Measurements from ENCODE around the gene PRUNE1. TPM values are rescaled to one million over a fixed set of nuclear protein-coding genes. Genes with fewer than 3 reads are reported as not detected.

PRUNE1 gene
- polyA plus RNA-seq, 2 of the 4 experiments (the other 2 are of a cell fraction), result 11.9 to 27.5 TPM

DNA sequence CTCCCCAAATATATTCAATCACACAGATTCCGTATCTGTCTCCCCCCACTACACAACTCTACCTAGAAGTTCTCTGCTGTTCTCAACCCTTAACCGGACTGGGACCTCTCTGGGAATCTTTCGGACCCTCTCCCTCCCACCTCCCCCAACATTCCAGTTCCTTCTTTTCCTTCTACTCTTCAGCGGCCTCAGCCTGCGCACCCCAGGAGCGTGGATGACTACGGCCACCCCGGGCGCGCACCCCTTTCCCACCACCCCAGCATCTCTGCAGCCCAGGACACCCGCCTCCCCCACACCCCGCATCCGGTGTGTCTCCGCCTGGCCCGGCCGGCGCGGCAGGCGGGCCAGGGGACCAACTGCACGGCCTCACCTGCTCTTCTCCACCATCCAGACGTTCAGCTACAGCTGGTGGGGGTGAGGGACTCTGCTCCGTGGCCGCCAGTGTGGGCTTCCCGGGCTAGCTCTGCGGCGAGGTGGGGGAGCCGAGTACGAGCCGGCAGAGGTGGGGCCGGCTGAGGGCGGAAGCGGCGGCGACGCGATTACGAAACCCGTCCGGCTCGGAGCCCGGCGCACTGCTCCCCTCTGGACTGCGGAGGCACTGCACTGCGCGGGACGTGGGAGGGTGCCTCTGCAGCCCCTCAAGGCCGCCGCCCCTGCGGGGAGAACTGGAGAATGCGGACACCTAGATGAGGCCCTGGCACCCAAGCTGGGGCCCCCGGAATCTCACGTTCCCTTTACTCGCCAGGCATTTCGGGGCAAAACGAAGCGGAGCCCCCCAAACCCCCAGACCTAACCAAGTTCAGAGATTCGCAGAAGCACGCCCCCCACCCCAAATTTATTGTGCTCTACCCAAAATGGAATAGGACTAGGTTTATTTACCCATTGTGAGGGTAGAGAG lies 51.1 kb downstream of the PRUNE1 start, which contains the start of gene CDC42SE1:
TSS of gene CDC42SE1 (minus strand) at position 514 of the 898 bp plus-strand sequence. CDS start 3,892 bp downstream, outside the sequence.
- POLR2A ChIA-PET, result interaction anchor here (0.8 to 5.6 kb wide), 6 partner anchors 8 to 12 kb away, joined by 3 to 34 read pairs (median 5); partner anchors contain the start of genes C1orf56 and GABPB2
- DNase-seq (ENCODE audit: low read depth in 1 of 2, low spot score in 1 of 2) (peak; percentile 88 to 94), FAIRE-seq (no peak), ATAC-seq (peak; percentile 90 to 93)
- peak within 1 kb of the TSS; percentile 98 for H3K4me2 ChIP-seq
- H3K27ac ChIP-seq, result peak within 1 kb of the TSS; percentile 98 to 100
- WGBS (ENCODE audit: missing lambda C conversion rate), result under 1% methylated on average over 23 of the region's 58 CpGs
- H3K4me1 ChIP-seq, result peaks cover 50% of the 10 kb centered on the region
- no peaks in the 10 kb centered on the region for H3K9me3 ChIP-seq
- peak within 1 kb of the TSS; percentile 90 for H3K4me3 ChIP-seq
- CTCF ChIA-PET, result interaction anchor here (0.5 to 7.8 kb wide), 24 partner anchors 9 to 219 kb away, joined by 3 to 86 read pairs (median 3); partner anchors contain the start of genes C1orf56, GABPB2, MINDY1 and PRUNE1
- TF ChIP-seq ZC3H11A (IDR thresholded peaks at IDR 0.05) (no peak), RARB (CRISPR knock-in tag; IDR thresholded peaks at IDR 0.05) (no peak), SREBF2 (IDR thresholded peaks at IDR 0.05) (no peak), ATOH8 (CRISPR knock-in tag; IDR thresholded peaks at IDR 0.05; ENCODE audit: low read depth) (no peak), EP300 (IDR thresholded peaks at IDR 0.05) (no peak), HOXB13 (CRISPR knock-in tag; IDR thresholded peaks at IDR 0.05; ENCODE audit: low read depth) (no peak), CBX2 (IDR thresholded peaks at IDR 0.05; ENCODE audit: borderline replicate concordance, low read depth) (no peak), USF2 (IDR thresholded peaks at IDR 0.05) (no peak), CEBPB (IDR thresholded peaks at IDR 0.05) (peak; percentile 92 to 98), GATA3 (IDR thresholded peaks at IDR 0.05; ENCODE audit: borderline replicate concordance) (no peak), JUNB (IDR thresholded peaks at IDR 0.05) (no peak), MAFK (IDR thresholded peaks at IDR 0.05; ENCODE audit: partially characterized antibody) (no peak), BHLHE40 (IDR thresholded peaks at IDR 0.05; ENCODE audit: low read depth, low read length) (no peak), HEYL (CRISPR knock-in tag; IDR thresholded peaks at IDR 0.05) (no peak), ZFP36 (IDR thresholded peaks at IDR 0.05; ENCODE audit: borderline replicate concordance, partially characterized antibody) (no peak), RAD21 (conservative IDR thresholded peaks at IDR 0.05 in 1 of 2, IDR thresholded peaks at IDR 0.05 in 1 of 2) (peak in 1 of 2 experiments; percentile 27; a peak in 3 of 5 replicates), POLR2AphosphoS2 (conservative IDR thresholded peaks at IDR 0.05; ENCODE audit: low read length) (no peak), PHF8 (IDR thresholded peaks at IDR 0.05; ENCODE audit: borderline replicate concordance, low read depth) (peak; percentile 45; the same call in 1 of the 2 replicates), PBX3 (IDR thresholded peaks at IDR 0.05) (peak; percentile 28; the same call in 1 of the 2 replicates), HES2 (IDR thresholded peaks at IDR 0.05) (no peak), ESRRA (IDR thresholded peaks at IDR 0.05; ENCODE audit: borderline replicate concordance, low read length) (no peak), FOSL2 (IDR thresholded peaks at IDR 0.05) (no peak), FOSL2 (CRISPR knock-in tag; IDR thresholded peaks at IDR 0.05) (no peak)
- TF ChIP-seq, protein P1, sequence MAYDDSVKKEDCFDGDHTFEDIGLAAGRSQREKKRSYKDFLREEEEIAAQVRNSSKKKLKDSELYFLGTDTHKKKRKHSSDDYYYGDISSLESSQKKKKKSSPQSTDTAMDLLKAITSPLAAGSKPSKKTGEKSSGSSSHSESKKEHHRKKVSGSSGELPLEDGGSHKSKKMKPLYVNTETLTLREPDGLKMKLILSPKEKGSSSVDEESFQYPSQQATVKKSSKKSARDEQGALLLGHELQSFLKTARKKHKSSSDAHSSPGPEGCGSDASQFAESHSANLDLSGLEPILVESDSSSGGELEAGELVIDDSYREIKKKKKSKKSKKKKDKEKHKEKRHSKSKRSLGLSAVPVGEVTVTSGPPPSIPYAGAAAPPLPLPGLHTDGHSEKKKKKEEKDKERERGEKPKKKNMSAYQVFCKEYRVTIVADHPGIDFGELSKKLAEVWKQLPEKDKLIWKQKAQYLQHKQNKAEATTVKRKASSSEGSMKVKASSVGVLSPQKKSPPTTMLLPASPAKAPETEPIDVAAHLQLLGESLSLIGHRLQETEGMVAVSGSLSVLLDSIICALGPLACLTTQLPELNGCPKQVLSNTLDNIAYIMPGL (CRISPR knock-in tag; IDR thresholded peaks at IDR 0.05; ENCODE audit: borderline replicate concordance), result no peak
- TF ChIP-seq, protein P2, sequence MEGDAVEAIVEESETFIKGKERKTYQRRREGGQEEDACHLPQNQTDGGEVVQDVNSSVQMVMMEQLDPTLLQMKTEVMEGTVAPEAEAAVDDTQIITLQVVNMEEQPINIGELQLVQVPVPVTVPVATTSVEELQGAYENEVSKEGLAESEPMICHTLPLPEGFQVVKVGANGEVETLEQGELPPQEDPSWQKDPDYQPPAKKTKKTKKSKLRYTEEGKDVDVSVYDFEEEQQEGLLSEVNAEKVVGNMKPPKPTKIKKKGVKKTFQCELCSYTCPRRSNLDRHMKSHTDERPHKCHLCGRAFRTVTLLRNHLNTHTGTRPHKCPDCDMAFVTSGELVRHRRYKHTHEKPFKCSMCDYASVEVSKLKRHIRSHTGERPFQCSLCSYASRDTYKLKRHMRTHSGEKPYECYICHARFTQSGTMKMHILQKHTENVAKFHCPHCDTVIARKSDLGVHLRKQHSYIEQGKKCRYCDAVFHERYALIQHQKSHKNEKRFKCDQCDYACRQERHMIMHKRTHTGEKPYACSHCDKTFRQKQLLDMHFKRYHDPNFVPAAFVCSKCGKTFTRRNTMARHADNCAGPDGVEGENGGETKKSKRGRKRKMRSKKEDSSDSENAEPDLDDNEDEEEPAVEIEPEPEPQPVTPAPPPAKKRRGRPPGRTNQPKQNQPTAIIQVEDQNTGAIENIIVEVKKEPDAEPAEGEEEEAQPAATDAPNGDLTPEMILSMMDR (IDR thresholded peaks at IDR 0.05), result peak; percentile 42; the same call in 2 of the 3 replicates
- TF ChIP-seq, protein P3, sequence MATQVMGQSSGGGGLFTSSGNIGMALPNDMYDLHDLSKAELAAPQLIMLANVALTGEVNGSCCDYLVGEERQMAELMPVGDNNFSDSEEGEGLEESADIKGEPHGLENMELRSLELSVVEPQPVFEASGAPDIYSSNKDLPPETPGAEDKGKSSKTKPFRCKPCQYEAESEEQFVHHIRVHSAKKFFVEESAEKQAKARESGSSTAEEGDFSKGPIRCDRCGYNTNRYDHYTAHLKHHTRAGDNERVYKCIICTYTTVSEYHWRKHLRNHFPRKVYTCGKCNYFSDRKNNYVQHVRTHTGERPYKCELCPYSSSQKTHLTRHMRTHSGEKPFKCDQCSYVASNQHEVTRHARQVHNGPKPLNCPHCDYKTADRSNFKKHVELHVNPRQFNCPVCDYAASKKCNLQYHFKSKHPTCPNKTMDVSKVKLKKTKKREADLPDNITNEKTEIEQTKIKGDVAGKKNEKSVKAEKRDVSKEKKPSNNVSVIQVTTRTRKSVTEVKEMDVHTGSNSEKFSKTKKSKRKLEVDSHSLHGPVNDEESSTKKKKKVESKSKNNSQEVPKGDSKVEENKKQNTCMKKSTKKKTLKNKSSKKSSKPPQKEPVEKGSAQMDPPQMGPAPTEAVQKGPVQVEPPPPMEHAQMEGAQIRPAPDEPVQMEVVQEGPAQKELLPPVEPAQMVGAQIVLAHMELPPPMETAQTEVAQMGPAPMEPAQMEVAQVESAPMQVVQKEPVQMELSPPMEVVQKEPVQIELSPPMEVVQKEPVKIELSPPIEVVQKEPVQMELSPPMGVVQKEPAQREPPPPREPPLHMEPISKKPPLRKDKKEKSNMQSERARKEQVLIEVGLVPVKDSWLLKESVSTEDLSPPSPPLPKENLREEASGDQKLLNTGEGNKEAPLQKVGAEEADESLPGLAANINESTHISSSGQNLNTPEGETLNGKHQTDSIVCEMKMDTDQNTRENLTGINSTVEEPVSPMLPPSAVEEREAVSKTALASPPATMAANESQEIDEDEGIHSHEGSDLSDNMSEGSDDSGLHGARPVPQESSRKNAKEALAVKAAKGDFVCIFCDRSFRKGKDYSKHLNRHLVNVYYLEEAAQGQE (IDR thresholded peaks at IDR 0.05), result no peak
- TF ChIP-seq, protein P4, sequence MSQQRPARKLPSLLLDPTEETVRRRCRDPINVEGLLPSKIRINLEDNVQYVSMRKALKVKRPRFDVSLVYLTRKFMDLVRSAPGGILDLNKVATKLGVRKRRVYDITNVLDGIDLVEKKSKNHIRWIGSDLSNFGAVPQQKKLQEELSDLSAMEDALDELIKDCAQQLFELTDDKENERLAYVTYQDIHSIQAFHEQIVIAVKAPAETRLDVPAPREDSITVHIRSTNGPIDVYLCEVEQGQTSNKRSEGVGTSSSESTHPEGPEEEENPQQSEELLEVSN (IDR thresholded peaks at IDR 0.05; ENCODE audit: borderline replicate concordance, low read depth), result no peak
